ENCODE results near the gene ETV3.

DNA sequence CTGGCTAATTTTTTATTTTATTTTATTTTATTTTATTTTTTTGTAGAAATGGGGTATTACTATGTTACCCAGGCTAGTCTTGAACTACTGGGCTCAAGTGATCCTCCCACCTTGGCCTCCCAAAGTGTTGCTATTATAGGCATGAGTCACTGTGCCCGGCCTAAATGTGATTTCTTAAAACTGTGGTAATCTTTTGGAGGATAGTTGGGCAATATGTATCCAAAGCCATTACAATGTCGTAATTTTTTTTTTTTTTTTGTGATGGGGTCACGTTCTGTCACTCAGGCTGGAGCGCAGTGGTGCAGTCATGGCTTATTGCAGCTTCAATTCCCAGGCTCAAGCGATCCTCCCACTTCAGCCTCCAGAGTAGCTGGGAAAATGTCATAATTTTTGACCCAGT is 52.8 kb downstream of the ETV3 start:
- TF ChIP-seq TCF4 (CRISPR knock-in tag; IDR thresholded peaks at IDR 0.05; ENCODE audit: borderline replicate concordance) (no peak), OSR1 (CRISPR knock-in tag; IDR thresholded peaks at IDR 0.05) (no peak), ZNF8 (CRISPR knock-in tag; IDR thresholded peaks at IDR 0.05) (no peak), ARNTL (CRISPR knock-in tag; IDR thresholded peaks at IDR 0.05; ENCODE audit: borderline replicate concordance, low read depth) (no peak)

All from SK-N-SH treated with all-trans-retinoic acid at 6 μM for 48 hours (cell line).